ENCODE results near the gene FCRL1.

FCRL1 gene, protein sequence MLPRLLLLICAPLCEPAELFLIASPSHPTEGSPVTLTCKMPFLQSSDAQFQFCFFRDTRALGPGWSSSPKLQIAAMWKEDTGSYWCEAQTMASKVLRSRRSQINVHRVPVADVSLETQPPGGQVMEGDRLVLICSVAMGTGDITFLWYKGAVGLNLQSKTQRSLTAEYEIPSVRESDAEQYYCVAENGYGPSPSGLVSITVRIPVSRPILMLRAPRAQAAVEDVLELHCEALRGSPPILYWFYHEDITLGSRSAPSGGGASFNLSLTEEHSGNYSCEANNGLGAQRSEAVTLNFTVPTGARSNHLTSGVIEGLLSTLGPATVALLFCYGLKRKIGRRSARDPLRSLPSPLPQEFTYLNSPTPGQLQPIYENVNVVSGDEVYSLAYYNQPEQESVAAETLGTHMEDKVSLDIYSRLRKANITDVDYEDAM

DNA sequence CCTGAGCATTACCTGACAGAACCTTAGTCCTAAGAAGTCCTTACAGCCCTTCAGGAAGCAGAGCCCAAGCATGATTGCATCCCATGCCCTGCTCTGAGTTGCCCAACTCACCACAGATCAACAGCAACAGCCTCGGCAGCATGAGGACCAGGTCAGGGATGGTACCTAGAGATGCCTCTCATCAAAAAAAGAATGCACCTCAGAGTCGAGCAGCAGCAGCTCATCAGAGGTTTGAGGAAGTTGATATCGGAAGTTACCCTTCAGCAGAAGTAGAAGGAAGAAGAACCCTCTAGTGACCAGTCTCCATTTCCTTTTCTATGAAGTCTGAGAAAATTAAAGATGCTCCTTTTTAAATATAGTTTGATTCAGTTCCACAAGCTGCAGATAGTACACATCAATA lies at the start of gene FCRL1:
FCRL1 (minus strand) TSS at position 225 of the 400 bp plus-strand sequence; CDS start at position 142, 83 bp downstream.
- DNase-seq (ENCODE audit: low read depth in 3 of 3): no peak

DNA sequence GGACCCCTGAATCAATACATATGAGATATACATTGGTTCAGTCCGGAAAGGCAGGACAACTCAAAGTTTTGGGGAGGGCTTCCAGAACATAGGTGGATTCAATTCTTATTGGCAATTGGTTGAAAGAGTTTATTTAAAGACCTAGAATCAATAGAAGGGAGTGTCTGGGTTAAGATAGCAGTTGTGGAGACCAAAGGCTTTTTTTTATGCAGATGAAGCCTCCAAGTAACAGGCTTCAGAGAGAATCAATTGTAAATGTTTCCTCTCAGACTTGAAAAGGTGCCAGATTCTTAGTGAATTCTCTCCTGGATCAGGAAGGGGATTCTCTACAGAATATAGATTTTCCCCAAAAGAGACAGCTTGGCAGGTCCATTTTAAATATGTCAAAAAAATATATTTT lies 48.7 kb upstream of the FCRL1 start:
- no peak for DNase-seq (ENCODE audit: low read depth in 3 of 3)

DNA sequence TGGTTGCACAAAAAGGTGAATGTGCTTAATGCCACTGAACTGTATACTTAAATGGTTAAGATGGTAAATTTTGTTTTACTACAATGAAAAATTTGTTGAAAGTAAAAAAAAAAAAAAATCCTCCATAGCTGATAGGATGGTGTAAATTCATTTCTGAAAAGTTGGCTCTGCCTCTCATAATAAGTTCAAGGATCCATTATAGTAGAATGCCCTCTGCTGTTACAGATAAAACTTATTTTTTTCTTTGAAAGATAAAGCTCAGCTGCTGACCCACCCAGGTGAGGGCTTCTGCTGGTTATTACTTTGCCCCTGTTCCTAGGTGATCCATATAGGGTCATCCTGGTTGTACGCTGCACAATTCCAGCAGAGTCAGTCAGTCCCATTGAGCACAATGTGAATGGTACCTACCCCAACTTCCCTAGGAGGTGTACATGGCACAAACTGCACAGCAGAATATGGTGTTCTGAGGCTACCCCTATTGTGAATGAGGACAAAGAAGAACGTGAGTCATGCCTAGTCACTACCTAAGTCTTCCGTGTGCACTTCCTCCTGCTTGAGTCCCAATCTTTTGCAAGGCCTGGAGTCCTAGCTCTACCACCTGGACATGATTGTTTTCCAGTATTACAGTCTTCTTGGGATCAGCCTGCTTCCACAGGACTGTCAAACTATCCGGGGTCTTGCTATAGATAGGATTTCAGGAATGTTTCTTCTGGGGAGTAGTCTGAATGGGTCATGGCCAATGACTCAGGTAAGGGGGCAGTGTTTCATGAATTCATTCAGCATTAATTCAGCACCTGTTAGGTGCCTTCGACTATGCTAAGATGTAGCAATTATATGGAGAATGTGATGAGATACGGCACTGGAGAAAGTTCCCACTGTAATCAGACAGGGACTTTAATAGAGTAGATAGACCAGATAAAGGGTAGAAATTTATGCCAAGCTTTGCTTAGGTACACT lies 42.5 kb upstream of the FCRL1 start:
- no peak for DNase-seq (ENCODE audit: low read depth in 3 of 3)

DNA sequence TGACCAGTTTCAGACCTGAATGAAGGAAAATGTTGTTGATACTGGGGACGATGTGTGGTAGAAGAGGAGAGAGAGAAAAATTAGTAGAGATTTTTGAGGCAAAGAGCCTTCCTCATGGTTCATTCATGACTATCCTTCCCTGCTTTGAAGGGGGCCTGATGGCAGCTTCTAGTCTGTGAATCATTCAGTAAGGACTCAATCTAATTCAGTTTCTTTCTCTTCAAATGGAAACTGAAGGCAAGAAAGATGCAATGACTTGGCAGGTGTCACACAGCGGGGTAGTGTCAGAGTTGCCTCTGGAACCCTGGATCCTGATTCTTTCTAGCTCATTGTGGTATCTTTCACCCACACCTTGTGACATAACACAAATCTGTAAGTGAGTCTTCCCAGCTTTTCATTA lies 36.6 kb upstream of the FCRL1 start:
- no peak for DNase-seq (ENCODE audit: low read depth in 3 of 3)

DNA sequence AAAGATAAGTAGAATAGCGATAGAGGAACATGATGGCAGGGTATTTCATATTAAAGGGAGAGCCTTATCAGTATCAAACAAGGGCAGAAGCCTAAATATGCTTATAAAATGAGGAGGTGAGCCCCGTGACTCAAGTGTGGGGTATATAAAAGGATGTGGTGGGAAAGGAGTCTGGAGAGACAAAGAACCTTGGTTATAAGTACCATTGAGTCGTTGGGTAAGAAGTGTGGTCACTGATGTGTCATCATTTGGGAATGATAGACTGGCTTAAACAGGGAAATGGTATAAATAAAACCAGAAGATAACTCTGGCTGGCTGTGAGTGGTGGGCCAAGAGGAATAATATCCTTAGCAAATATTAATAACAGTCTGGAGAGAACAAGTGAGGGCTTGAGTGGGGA lies 32.6 kb upstream of the FCRL1 start:
- DNase-seq (ENCODE audit: low read depth in 3 of 3): no peak

DNA sequence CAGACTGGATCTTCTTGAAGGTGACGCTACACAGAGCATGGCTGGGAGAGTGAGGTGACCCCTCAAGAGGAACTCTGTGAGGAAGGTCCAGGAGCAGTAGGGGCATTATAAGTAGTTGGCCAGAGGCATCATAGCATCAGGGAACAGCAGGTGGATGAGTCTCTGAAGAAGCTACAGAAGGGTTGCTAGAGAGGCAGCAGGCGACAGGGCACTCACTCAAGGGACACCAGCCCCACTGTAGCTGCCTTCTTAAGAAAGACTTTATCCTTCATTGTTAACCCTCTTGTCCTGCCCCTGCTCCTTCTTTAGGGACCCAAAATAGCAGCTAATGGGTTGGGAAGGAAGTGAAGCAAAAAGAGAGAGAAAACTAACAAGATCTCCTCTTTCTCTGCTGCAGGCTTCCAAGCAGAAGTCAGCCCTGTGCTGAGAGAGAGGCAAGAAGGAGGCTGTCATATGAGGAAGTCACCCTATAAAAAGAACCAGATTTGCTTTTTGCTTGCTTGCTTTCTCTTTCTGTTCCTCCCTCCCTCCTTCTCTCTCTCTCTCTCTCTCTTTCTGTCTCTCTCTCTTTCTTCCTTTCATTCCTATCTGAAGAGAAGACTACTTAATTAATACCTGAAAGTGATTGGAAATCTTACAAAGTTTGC lies 29.4 kb upstream of the FCRL1 start:
- no peak for DNase-seq (ENCODE audit: low read depth in 3 of 3)

DNA sequence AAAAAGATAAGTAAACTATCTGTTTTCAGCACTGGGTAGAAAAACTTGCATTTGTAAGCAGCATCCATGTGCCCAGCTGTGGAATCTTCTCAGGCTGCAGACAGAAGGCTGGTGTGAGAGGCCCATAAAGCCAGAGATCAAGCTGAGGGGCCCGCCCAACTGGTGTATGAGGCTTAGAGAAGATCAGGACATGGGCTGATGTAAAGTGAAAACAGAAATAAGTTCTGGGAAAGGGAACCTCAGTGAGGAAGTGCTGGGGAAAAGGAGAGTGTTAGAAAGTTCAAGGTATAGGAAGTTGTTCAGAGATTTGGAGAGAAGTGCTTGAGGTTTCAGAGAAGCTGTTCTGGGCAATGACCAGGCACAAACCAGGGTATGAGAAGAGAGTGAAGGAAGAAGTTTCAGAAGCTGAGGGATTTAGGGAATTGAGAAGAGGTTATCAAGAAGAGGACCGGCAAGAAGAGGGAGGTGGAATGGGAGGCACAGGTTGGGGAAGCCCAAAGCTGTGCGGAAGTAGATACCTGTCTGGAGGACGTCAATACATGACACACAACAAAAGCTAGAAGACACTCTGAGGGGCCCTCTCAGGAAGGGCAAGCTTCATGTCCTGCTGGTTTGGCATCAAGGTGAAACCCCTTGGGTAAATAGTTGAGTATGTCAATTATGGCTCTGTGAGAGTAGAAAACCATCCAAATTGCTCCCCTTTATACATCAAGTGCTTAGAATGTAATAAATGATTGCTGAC lies 24.3 kb upstream of the FCRL1 start:
- no peak for DNase-seq (ENCODE audit: low read depth in 3 of 3)

DNA sequence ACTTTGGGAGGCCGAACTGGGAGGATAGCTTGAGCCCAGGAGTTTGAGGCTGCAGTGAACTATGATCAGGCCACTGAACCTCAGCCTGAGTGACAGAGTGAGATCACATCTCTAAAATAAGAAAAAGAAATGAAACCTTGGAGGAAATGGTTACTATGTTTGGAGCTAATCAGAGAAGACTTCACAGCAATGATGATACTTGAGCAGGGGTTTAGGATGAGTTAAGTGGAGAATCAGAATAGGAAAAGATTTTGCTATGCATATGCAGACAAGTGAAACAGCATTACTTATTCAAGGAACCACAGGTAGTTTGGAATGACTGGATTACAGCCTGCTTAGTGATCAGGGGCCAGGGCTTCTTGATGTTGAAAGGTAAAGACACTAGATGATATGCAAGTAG lies 23.0 kb upstream of the FCRL1 start:
- no peak for DNase-seq (ENCODE audit: low read depth in 3 of 3)

DNA sequence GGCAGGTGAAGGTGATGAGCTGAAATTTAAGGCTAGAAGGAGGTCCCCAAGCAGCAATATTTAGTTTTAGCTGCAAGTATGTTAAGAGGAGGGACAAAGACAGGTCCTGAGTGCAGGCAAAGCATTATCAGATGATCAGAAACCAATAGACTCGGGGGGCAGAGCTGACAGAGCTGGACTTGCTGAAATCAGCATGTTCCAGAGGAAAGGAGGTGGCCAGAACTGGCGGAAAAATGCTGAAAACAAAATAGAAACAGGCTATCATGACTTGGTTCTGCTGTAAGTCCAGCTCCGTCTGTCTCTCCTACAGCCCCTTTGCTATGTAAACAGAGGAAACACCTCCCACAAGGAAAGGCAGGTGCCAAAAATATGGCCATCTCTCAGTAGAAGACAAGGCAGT lies 21.8 kb upstream of the FCRL1 start, which contains the start of gene CD5L:
CD5L (minus strand) TSS at position 101 of the 400 bp plus-strand sequence. CDS start 107 bp downstream, outside the sequence.
- DNase-seq (ENCODE audit: low read depth in 3 of 3): no peak

DNA sequence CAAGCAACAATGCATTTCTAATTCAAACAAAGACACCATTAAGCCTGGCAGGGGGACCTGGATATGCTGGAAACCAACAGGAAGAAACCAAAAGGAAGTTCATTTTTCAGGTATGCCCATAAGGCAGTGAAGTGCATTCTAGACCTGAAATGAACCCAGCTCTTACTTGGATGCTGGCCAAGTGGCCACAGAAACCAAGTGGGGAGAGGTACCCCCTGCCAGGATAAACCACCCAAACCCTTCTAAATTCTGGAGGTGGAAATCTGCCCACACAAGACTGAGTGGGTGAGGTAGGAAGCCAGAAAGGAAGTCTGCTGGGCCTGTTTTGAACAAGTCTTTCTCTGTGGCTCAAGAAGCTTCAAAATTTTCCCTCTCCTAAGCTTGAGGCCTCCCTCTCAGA lies 19.0 kb upstream of the FCRL1 start:
- no peak for DNase-seq (ENCODE audit: low read depth in 3 of 3)

DNA sequence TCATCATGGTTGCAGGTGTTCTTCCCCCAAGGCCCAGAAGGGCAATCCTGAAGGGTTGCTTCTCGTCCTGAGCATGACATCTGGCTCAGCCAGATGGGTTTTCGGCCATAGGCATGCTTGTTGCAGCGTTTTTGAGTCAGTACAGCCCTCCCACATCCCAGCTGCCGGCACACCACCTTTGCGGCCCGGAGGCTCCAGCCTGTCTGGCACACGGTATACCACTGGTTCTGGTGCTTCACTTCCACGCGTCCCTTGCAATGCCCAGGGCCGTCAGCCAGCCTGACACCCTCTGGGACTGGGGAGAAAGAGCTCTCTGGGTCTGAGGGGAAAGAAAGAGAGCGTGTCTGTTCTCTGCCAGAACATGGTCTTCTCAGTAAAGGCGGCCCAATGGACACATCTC lies 14.5 kb upstream of the FCRL1 start:
- no peak for DNase-seq (ENCODE audit: low read depth in 3 of 3)

DNA sequence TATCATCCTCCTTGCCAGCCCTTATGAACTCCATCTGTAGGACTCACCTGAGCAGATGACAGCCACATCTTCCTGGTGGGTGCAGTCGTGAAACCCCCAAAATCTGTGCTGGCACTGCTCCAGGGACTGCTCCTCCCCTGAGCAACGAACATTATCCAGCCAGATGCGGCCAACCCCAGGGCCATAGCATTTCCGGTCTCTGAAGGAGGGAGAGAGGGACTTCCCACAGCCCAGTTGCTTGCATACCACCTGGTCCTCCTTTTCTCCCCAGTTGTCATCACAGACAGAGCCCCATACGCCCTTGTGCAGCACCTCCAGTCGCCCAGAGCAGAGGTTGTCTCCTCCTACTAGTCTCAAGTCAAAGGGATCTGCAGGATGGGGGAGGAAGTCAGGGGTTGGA lies 13.2 kb upstream of the FCRL1 start:
- no peak for DNase-seq (ENCODE audit: low read depth in 3 of 3)

DNA sequence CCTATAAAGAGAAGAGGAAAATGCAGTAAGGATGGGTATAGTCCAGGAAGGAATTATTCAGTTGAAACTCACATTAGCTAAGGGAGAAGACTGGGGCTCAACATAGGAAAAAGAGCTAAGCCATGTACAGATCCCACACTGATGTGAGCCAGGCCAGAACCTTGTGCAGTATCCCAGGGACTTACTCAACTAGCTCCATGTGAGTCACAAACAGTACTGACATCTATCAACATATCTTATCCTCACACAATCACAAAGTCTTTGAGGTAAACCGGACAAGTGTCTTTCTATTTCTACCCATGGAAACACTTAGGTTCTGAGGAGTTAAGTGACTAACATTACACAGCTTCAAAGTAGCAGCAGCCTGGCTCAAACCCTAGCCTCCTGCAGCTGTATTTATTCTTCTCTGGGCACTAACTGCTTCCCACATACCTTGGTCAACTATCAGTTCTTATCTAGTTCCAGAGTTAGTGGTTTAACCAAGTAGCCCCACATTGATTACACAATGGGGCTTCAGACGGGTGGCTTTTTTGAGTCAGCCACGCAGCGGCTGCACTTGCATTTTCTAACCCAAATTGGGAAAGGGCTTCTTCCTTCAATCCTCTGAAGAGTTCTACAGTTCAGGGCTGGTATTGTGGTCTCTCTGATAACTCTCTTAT lies 12.2 kb upstream of the FCRL1 start:
- DNase-seq (ENCODE audit: low read depth in 3 of 3): no peak

DNA sequence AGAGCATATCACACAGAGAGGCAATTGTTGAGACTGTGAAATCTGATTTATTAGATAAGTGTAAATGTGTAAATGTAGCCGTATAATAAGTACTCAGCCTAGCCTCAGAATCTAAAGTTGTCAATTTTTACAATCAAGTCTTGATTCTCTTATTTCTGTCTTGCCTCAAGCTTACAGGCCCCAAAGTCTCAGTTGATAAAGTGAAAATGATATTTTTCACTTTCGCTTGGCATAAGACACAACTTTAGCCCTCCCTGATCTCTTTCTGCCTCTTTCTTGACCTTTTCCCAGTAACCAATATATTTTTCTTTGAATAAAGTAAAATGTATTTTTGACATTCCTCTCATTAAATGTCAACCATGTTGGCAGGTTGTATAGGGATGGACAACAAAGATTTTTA lies 11.0 kb upstream of the FCRL1 start:
- DNase-seq (ENCODE audit: low read depth in 3 of 3): no peak

DNA sequence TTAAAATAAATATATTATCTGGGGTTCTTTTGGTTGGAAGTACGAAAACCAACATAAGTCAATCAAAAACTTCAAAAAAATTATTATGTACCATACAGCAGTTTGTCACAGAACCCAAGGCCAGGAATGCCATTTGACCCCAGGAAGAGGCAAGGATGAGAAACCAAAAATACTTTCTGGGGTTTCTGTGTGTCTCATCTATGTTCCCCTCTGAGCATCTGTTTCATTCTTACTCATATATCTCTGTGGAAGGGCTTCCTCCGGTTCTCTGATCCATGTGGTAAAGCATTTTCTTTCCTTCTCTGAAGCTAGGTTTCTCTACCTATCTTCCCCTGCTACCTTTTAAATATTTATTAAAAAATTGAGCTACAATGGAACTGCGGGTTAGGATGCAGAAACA lies 9.8 kb upstream of the FCRL1 start:
- no peak for DNase-seq (ENCODE audit: low read depth in 3 of 3)

DNA sequence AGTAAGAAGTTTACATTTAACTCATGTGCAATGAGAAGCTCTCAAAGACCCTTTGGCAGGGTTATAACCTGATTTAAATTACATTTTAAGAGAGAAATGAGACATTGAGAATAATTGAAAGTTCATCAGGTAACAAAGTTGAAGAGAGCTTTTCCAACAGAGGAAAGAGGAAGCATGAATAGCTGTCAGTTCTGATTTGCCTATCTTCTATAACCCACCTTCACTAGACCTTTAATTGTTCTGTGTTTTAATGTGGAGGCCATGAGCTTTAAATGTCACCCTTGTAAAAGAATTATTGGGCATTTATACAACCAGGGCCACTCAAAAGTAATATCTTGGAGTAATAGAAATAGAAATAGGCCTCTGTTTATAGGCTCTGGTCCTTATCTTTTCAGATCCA lies 9.3 kb upstream of the FCRL1 start:
- no peak for DNase-seq (ENCODE audit: low read depth in 3 of 3)

DNA sequence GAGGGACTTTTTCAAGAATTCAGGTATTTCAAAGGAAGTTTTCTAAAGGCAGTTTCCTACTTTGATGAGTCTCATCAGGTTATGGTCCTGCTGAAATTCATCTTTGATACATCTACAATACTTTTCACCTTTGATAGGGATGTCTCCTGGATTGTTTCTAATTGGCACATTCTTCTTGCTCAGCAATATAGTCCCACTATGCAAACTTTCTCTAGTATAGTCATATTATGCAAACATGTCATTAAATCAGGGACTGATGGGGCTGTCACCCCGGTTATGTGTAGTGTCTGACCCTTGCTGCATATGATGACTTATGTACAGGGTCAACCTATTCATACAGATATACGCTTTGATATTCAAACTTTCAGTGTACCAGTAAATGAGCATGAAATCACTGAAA lies 379 bp upstream of the FCRL1 start:
- DNase-seq (ENCODE audit: low read depth in 3 of 3): no peak

DNA sequence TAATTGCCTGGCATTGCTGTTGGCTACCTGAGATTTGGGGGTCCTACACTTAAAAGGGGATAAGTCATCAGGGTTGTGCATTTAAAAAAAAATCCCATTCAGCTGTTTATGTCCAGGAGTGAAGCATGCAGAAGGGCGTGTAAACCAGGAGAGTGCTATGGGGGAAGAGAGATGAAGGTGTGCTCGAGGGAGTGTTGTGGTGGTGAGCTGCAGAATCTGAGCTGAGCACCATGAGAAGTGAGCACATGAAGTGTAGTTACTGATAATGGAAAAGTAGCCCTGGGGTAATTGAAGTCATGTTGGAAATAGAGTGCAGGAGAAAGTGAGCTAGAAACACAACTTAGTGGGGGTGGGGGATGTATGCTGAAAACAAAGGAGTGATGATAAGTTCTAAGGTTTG lies 705 bp downstream of the FCRL1 start:
- no peak for DNase-seq (ENCODE audit: low read depth in 3 of 3)

DNA sequence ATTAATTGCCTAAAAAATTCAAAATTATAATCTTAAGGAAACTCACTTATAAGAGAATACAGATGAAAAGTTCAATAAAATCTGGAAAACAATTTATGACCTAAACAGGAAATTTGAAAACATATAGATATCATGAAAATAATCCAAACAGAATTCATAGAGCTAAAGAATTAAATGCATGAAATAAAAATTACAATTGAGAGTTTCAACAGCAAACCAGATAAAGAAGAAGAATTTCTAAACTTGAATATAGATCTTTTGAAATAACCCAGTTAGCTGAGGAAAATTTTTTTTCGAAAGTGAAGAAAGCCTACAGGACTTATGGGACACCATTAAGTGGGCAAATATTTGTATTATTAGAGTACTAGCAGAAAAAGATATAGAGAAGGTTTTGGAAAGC lies 6.7 kb downstream of the FCRL1 start:
- DNase-seq (ENCODE audit: low read depth in 3 of 3): no peak

DNA sequence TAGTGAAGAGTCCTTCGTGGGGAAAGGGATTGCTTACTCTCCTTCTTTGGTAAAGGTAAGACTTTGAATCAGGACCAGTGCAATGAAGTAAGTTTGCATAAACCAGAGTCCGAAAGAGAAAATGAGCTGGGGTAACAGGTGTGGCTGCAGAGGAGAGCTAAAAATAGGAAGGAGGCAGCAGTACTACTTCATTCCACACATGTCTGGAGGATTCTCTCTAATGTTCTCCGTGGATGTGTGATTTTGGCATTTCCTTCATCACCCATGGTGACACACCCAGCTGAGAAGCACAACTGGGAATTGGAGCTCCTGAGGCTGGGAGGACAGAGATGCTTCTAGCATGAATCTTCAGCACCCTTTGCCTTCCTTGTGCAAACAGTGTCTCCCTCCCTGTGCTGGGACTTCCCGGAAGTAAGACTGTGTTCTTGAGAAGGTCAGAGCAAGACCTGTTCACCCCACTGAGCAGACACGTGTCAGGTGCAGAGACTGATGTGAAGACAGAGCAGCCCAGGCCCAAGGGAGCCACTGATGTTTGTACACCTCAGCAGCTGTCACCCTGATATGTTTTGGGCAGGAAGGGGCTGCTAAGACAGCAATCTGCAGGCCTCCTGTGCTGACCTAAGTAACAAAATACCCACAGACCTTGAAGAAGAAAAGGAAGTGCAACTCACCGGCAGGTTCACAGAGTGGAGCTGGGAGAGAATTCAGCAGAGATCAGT lies 13.3 kb downstream of the FCRL1 start:
- no peak for DNase-seq (ENCODE audit: low read depth in 3 of 3)
